Neuronal stem cell (in vitro differentiated cells): ENCODE results near the gene MTX1.

Experiments used
- DNase-seq: peaks from one replicate; pipeline ENCODE4 v3.0.0-alpha.2; 2013; ENCODE audit warnings: low spot score
- H2AFZ ChIP-seq: one replicate; pipeline ENCODE4 v1.6.1; 2013; ENCODE audit warnings: mild to moderate bottlenecking, low read length, inconsistent platforms
- H2AK5ac ChIP-seq: 2 replicates; pipeline ENCODE4 v1.6.1; 2013; ENCODE audit warnings: low read depth, mild to moderate bottlenecking, inconsistent platforms, low read length, moderate library complexity, mixed read lengths
- H2BK120ac ChIP-seq: 2 replicates; pipeline ENCODE4 v1.6.1; 2013; ENCODE audit warnings: low read depth, mild to moderate bottlenecking, inconsistent platforms, low read length, moderate library complexity, mixed read lengths
- H2BK12ac ChIP-seq: one replicate; pipeline ENCODE4 v1.6.1; 2013; ENCODE audit warnings: low read length, inconsistent platforms
- H2BK15ac ChIP-seq: 2 replicates; pipeline ENCODE4 v1.6.1; 2013; ENCODE audit warnings: mild to moderate bottlenecking, low read length, inconsistent platforms, mixed read lengths
- H2BK5ac ChIP-seq: one replicate; pipeline ENCODE4 v1.6.1; 2013; ENCODE audit warnings: inconsistent platforms, mild to moderate bottlenecking, low read length, moderate library complexity
- H3K14ac ChIP-seq: one replicate; pipeline ENCODE4 v1.6.1; 2013; ENCODE audit warnings: low read length, inconsistent platforms
- H3K18ac ChIP-seq: 2 replicates; pipeline ENCODE4 v1.6.1; 2013; ENCODE audit warnings: low read length, inconsistent platforms
- H3K23ac ChIP-seq: 2 replicates; pipeline ENCODE4 v1.6.1; 2013; ENCODE audit warnings: low read depth, mild to moderate bottlenecking, mixed read lengths, low read length, inconsistent platforms; ENCODE audit not compliant: poor library complexity
- H3K27ac ChIP-seq: replicated peaks from 3 replicates; pipeline ENCODE4 v1.5.1; 2013; ENCODE audit warnings: low read length, inconsistent platforms
- H3K27me3 ChIP-seq, 3 experiments: 2 replicates each; pipeline ENCODE4 v1.6.1; 2013; ENCODE audit warnings: low read length in 3 of 3, mild to moderate bottlenecking in 2 of 3, inconsistent platforms in 1 of 3, low read depth in 1 of 3, mixed read lengths in 1 of 3, moderate library complexity in 1 of 3; ENCODE audit not compliant: control insufficient read depth in 3 of 3, insufficient read depth in 3 of 3
- H3K36me3 ChIP-seq, 2 donors: replicated peaks in 1 of 2; 2 replicates each; pipeline ENCODE4 v1.6.1; 2013; ENCODE audit warnings: low read length in 2 of 2; ENCODE audit not compliant: control insufficient read depth in 2 of 2, insufficient read depth in 2 of 2
- H3K4ac ChIP-seq: 2 replicates; pipeline ENCODE4 v1.6.1; 2013; ENCODE audit warnings: inconsistent platforms, mild to moderate bottlenecking, low read length, moderate library complexity
- H3K4me1 ChIP-seq, 2 donors: 1 replicate in 1 of 2; 2 replicates in 1 of 2; pipeline ENCODE4 v1.6.1; 2013; ENCODE audit warnings: low read length in 2 of 2, low read depth in 1 of 2; ENCODE audit not compliant: control insufficient read depth in 2 of 2, insufficient read depth in 1 of 2
- H3K4me2 ChIP-seq: one replicate; pipeline ENCODE4 v1.6.1; 2013; ENCODE audit warnings: mild to moderate bottlenecking, low read length, inconsistent platforms; ENCODE audit not compliant: insufficient read depth, poor library complexity, severe bottlenecking
- H3K4me3 ChIP-seq, 2 donors: 2 replicates each; pipeline ENCODE4 v1.5.1; 2013; ENCODE audit warnings: low read length in 2 of 2, mild to moderate bottlenecking in 2 of 2, inconsistent platforms in 1 of 2, moderate library complexity in 1 of 2
- H3K79me1 ChIP-seq: one replicate; pipeline ENCODE4 v1.6.1; 2013; ENCODE audit warnings: low read depth, mild to moderate bottlenecking, inconsistent platforms, low read length, moderate library complexity
- H3K9ac ChIP-seq: one replicate; pipeline ENCODE4 v1.6.1; 2013; ENCODE audit warnings: mild to moderate bottlenecking, low read depth, low read length, inconsistent platforms; ENCODE audit not compliant: poor library complexity
- H3K9me3 ChIP-seq, 2 donors: replicated peaks in 1 of 2; 2 replicates each; pipeline versions ENCODE3 to v1.6.1; 2013; ENCODE audit warnings: low read length in 2 of 2, mild to moderate bottlenecking in 2 of 2, inconsistent platforms in 1 of 2, low read depth in 1 of 2, mixed read lengths in 1 of 2, moderate library complexity in 1 of 2; ENCODE audit not compliant: control insufficient read depth in 2 of 2, insufficient read depth in 1 of 2
- H4K8ac ChIP-seq: one replicate; pipeline ENCODE4 v1.6.1; 2013; ENCODE audit warnings: low read depth, mild to moderate bottlenecking, inconsistent platforms, low read length, moderate library complexity
- H4K91ac ChIP-seq: one replicate; pipeline ENCODE4 v1.6.1; 2013; ENCODE audit warnings: low read length, low read depth, mild to moderate bottlenecking, inconsistent platforms; ENCODE audit not compliant: poor library complexity
- whole genome bisulfite sequencing, 2 donors: extraction: QIAGEN DNeasy Blood & Tissue Kit; methylation state at CpG; one replicate each; pipeline ENCODE4 v1.1.7; 2013; ENCODE audit warnings: missing lambda C conversion rate in 2 of 2, mixed read lengths in 1 of 2; ENCODE audit not compliant: insufficient read length in 2 of 2, insufficient replicate concordance in 1 of 2; ENCODE audit errors: extremely low coverage in 2 of 2; 5-methylcytosine and 5-hydroxymethylcytosine counted together

MTX1 gene

GRCh38 chr1:155172732-155173477 is 35.6 kb upstream of the MTX1 start, which contains the start of gene KRTCAP2:
TSS of gene KRTCAP2 (minus strand) at chr1:155173304. CDS start at chr1:155173224, 80 bp downstream.
- H3K4ac ChIP-seq: peak within 1 kb of the TSS; percentile 54
- H2BK120ac ChIP-seq: peak within 1 kb of the TSS; percentile 81
- WGBS, 2 donors: no CpG with 5 or more reads among the region's 57 CpGs
- peaks cover 12% of the 10 kb centered on the region for H3K79me1 ChIP-seq
- no peaks in the 10 kb centered on the region for H3K9me3 ChIP-seq
- H3K18ac ChIP-seq: peak within 1 kb of the TSS; percentile 96
- peak within 1 kb of the TSS; percentile 77 to 88 for H3K4me3 ChIP-seq
- no peaks in the 10 kb centered on the region for H3K27me3 ChIP-seq
- peak within 1 kb of the TSS; percentile 95 for H2AK5ac ChIP-seq
- H3K23ac ChIP-seq: peak within 1 kb of the TSS; percentile 83
- H4K8ac ChIP-seq: no peak within 1 kb of the TSS
- H2BK12ac ChIP-seq: peak within 1 kb of the TSS; percentile 7
- H2AFZ ChIP-seq: peak within 1 kb of the TSS; percentile 91
- H3K4me1 ChIP-seq: peaks cover 14 to 19% of the 10 kb centered on the region in 2 donors
- H3K4me2 ChIP-seq: peak within 1 kb of the TSS; percentile 95
- H2BK5ac ChIP-seq: peak within 1 kb of the TSS; percentile 89
- H2BK15ac ChIP-seq: peak within 1 kb of the TSS; percentile 88
- DNase-seq: peak; percentile 96
- H3K27ac ChIP-seq: peak within 1 kb of the TSS; percentile 78
- peak within 1 kb of the TSS; percentile 98 for H3K14ac ChIP-seq
- H3K9ac ChIP-seq: peak within 1 kb of the TSS; percentile 96
- H4K91ac ChIP-seq: no peak within 1 kb of the TSS
- H3K36me3 ChIP-seq: peaks cover 22 to 45% of the 10 kb centered on the region in 2 donors

GRCh38 chr1:155173478-155174323 is 34.8 kb upstream of the MTX1 start, which contains the start of gene TRIM46:
TSS of gene TRIM46 (plus strand) at chr1:155173849. CDS start at chr1:155173967, 118 bp downstream.
- Histone ChIP-seq H3K4me2 (peak within 1 kb of the TSS; percentile 95), H3K36me3 (peaks cover 26 to 45% of the 10 kb centered on the region in 2 donors), H3K79me1 (peaks cover 12% of the 10 kb centered on the region), H3K4ac (peak within 1 kb of the TSS; percentile 54), H3K9ac (peak within 1 kb of the TSS; percentile 96), H3K27ac (peak within 1 kb of the TSS; percentile 78), H2BK15ac (peak within 1 kb of the TSS; percentile 98), H2AFZ (peak within 1 kb of the TSS; percentile 91), H2BK12ac (peak within 1 kb of the TSS; percentile 46), H2BK5ac (peak within 1 kb of the TSS; percentile 98), H3K9me3 (no peaks in the 10 kb centered on the region), H3K4me3 (peak within 1 kb of the TSS; percentile 77 to 88), H3K23ac (peak within 1 kb of the TSS; percentile 83), H4K91ac (no peak within 1 kb of the TSS), H3K18ac (peak within 1 kb of the TSS; percentile 96), H4K8ac (no peak within 1 kb of the TSS), H3K4me1 (peaks cover 14 to 19% of the 10 kb centered on the region in 2 donors), H2BK120ac (peak within 1 kb of the TSS; percentile 81), H2AK5ac (peak within 1 kb of the TSS; percentile 98), H3K27me3 (no peaks in the 10 kb centered on the region), H3K14ac (peak within 1 kb of the TSS; percentile 98)
- WGBS, 2 donors: no CpG with 5 or more reads among the region's 38 CpGs
- peak; percentile 66 for DNase-seq

DNA sequence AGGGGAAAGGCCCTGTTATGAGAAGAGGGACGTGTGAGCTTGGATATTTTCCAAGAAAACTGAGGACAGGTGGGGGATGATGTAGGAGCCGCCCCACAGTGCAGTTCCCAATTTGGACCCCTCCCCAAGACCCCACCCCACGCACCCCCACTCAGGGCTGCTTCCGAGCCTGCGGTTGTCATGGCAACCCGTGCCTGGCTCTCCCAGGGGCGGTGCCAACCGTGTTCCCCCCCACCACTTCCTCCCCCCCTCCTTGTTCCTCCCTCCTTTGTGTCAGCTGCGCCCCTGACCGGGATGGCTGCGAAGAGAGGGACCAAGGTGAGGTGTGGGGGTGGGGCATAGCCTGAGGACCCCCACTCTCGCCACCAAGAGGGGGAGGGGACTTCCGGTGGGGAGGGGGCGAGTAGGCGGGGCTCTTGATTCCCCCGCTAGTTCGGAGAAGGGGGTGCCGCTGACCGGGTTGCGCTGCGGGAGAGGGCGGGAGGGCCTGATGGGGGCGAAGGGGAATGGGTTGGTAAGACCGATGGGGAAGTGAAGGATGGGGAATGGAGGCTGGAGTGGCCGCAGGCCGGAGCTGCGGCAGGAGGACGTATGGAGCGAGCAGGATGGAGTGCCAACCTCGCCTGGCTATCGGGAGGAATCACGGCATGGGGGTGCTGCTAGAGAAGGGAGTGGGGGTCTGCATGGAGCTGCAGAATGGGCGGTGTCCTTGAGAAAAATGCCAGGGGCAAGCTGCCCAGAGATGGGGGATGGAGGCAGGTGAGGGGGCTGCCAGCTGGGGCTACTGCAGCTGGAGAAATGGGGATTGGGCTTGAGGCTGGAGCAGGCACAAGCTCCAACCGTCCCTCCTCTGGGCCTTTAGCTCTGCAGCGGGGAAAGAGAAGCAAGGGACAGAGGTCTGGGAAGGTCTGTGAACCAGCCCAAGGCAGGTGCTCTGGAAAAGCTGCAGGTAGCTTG is 33.9 kb upstream of the MTX1 start:
- Histone ChIP-seq H3K4me2 (peak overlapping the region; percentile 91), H3K9me3 (no peaks in the 10 kb centered on the region), H4K91ac (no peak overlapping the region), H3K23ac (peak overlapping the region; percentile 25), H2BK120ac (peak overlapping the region; percentile 81), H3K79me1 (peaks cover 13% of the 10 kb centered on the region), H2BK5ac (peak overlapping the region; percentile 98), H3K4ac (peak overlapping the region; percentile 0), H3K9ac (peak overlapping the region; percentile 93), H3K4me3 (peak overlapping the region; percentile 77 to 88), H3K27me3 (no peaks in the 10 kb centered on the region), H3K27ac (peak overlapping the region; percentile 73), H4K8ac (no peak overlapping the region), H2BK15ac (peak overlapping the region; percentile 98), H3K36me3 (peaks cover 31 to 41% of the 10 kb centered on the region in 2 donors), H2AK5ac (peak overlapping the region; percentile 98), H3K18ac (peak overlapping the region; percentile 96), H2AFZ (peak overlapping the region; percentile 91), H3K14ac (peak overlapping the region; percentile 59), H3K4me1 (peaks cover 14 to 19% of the 10 kb centered on the region in 2 donors), H2BK12ac (peak overlapping the region; percentile 60)
- DNase-seq: peak; percentile 62
- no CpG with 5 or more reads among the region's 35 CpGs for WGBS, 2 donors
